H7 (cell line): ENCODE data around the gene EHBP1. TPM values are rescaled to one million over a fixed set of nuclear protein-coding genes. Genes with fewer than 3 reads are reported as not detected.

ENCODE experiments used
- DNase-seq: peaks from one replicate; pipeline ENCODE4 v3.0.0; 2012
- H3K27me3 ChIP-seq: 2 replicates; pipeline ENCODE4 v1.6.0; 2011; ENCODE audit warnings: mild to moderate bottlenecking, low read length; ENCODE audit not compliant: control insufficient read depth, insufficient read depth
- H3K36me3 ChIP-seq: replicated peaks from 2 replicates; pipeline ENCODE4 v1.5.1; 2011; ENCODE audit warnings: low read length; ENCODE audit not compliant: control insufficient read depth, insufficient read depth
- H3K4me3 ChIP-seq: 2 replicates; pipeline ENCODE4 v1.5.1; 2011; ENCODE audit warnings: low read depth, mild to moderate bottlenecking, control low read depth, low read length, moderate library complexity; ENCODE audit not compliant: insufficient read depth
- total RNA-seq: library from RNA; depleted of rRNA; stranded (reverse); fragments of >200 nt; shearing (Covaris generic); gene quantifications from 2 replicates; pipeline ENCODE4 v1.2.3, GENCODE V29; 2014

Gene EHBP1
- total RNA-seq, 1 experiment from 2014 or later, result 13.0 TPM

- DNase-seq, result no peak
- no peaks in the 10 kb centered on the region for H3K27me3 ChIP-seq
- peaks cover 2% of the 10 kb centered on the region for H3K36me3 ChIP-seq
- no peak overlapping the region for H3K4me3 ChIP-seq
Measured at GRCh38 chr2:62870966-62871365, 165.5 kb downstream of the EHBP1 start.

- peaks cover 2% of the 10 kb centered on the region for H3K36me3 ChIP-seq
Measured at GRCh38 chr2:62871506-62871905, 166.0 kb downstream of the EHBP1 start.

GRCh38 chr2:62873603-62874002 lies 168.1 kb downstream of the EHBP1 start:
- no peak for DNase-seq
- Histone ChIP-seq H3K36me3 (peaks cover 3% of the 10 kb centered on the region), H3K4me3 (no peak overlapping the region), H3K27me3 (no peaks in the 10 kb centered on the region)

More at GRCh38 chr2:62871506-62871905, 166.0 kb downstream of the EHBP1 start:
- Histone ChIP-seq H3K27me3 (no peaks in the 10 kb centered on the region), H3K4me3 (no peak overlapping the region)
- DNase-seq, result no peak

- DNase-seq, result no peak
- Histone ChIP-seq H3K27me3 (no peaks in the 10 kb centered on the region), H3K36me3 (peaks cover 3% of the 10 kb centered on the region), H3K4me3 (no peak overlapping the region)
Measured at GRCh38 chr2:62874881-62875383, 169.4 kb downstream of the EHBP1 start.

GRCh38 chr2:62881162-62881795 lies 175.8 kb downstream of the EHBP1 start:
- H3K27me3 ChIP-seq, result no peaks in the 10 kb centered on the region
- H3K4me3 ChIP-seq, result no peak overlapping the region
- DNase-seq, result no peak
- peaks cover 1% of the 10 kb centered on the region for H3K36me3 ChIP-seq

DNA sequence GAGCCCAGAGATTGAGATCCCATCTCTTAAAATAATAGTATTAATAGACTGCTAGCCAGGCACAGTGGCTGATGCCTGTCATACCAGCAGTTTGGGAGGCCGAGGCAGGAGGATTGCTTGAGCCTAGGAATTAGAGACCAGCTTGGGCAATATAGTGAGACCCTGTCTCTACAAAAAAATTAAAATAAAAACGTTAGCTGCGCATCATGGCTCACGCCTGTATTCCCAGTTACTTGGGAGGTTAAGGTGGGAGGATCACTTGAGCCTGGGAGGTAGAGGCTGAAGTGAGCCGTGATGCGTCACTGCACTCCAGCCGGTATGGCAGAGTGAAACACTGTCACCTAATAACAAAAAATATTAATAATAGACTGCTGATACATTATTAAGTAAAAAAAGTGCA lies 178.1 kb downstream of the EHBP1 start:
- Histone ChIP-seq H3K4me3 (no peak overlapping the region), H3K36me3 (no peaks in the 10 kb centered on the region), H3K27me3 (no peaks in the 10 kb centered on the region)
- no peak for DNase-seq

- H3K27me3 ChIP-seq, result no peaks in the 10 kb centered on the region
- no peak for DNase-seq
- H3K36me3 ChIP-seq, result no peaks in the 10 kb centered on the region
- no peak overlapping the region for H3K4me3 ChIP-seq
Measured at GRCh38 chr2:62884086-62884485, 178.6 kb downstream of the EHBP1 start.

DNA sequence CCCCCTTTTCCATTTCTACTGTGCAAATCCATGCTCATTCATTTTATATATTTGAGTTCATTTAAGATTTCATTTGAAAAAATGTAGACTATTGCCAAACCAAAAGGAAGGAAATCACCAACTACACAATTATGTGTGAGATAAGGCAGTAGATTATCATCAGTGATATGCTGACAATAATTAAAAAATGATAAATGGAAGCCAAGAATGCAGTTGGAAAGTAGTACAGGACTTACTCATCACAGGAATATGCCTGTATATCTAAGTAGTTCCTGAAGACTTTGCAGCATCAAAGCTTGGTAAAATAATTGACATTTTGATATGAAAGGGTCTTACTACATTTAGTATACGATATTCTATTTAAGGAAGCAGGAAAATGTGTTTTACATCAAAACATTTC lies 179.0 kb downstream of the EHBP1 start:
- Histone ChIP-seq H3K36me3 (no peaks in the 10 kb centered on the region), H3K4me3 (no peak overlapping the region), H3K27me3 (no peaks in the 10 kb centered on the region)
- no peak for DNase-seq

- H3K36me3 ChIP-seq, result no peaks in the 10 kb centered on the region
- no peak overlapping the region for H3K4me3 ChIP-seq
- DNase-seq, result no peak
- H3K27me3 ChIP-seq, result no peaks in the 10 kb centered on the region
Measured at GRCh38 chr2:62894966-62895631, 189.6 kb downstream of the EHBP1 start.

GRCh38 chr2:62895632-62896009 lies 190.1 kb downstream of the EHBP1 start:
- Histone ChIP-seq H3K36me3 (no peaks in the 10 kb centered on the region), H3K27me3 (no peaks in the 10 kb centered on the region), H3K4me3 (no peak overlapping the region)
- DNase-seq, result no peak

GRCh38 chr2:62897187-62897827 lies 191.8 kb downstream of the EHBP1 start:
- no peak overlapping the region for H3K4me3 ChIP-seq
- no peaks in the 10 kb centered on the region for H3K36me3 ChIP-seq
- no peaks in the 10 kb centered on the region for H3K27me3 ChIP-seq
- DNase-seq, result no peak

- H3K36me3 ChIP-seq, result no peaks in the 10 kb centered on the region
- no peak overlapping the region for H3K4me3 ChIP-seq
- H3K27me3 ChIP-seq, result no peaks in the 10 kb centered on the region
- no peak for DNase-seq
Measured at GRCh38 chr2:62904344-62904743, 198.8 kb downstream of the EHBP1 start.

GRCh38 chr2:62908145-62908544 lies 202.6 kb downstream of the EHBP1 start:
- Histone ChIP-seq H3K4me3 (no peak overlapping the region), H3K27me3 (no peaks in the 10 kb centered on the region), H3K36me3 (no peaks in the 10 kb centered on the region)
- no peak for DNase-seq

DNA sequence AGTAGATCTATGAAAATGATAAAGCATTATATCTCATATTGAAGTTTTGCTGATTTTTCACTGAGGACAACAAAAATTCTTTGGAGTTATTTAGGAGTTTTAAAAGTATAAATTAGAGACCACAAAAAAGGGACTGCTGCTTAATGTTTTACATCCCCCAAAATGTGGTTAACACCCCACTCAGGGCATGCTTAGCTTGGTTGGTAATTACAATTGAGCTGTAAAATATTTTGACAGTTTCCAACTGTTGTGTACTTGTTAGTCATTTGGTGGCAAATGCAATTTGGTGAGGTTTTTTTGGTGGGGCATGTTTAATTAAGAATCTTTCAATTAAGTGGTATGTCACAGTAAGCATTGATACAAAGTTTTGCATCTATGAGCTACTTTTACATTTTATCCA lies 207.8 kb downstream of the EHBP1 start:
- no peaks in the 10 kb centered on the region for H3K36me3 ChIP-seq
- no peak for DNase-seq
- H3K27me3 ChIP-seq, result no peaks in the 10 kb centered on the region
- H3K4me3 ChIP-seq, result no peak overlapping the region

- no peak overlapping the region for H3K4me3 ChIP-seq
- no peaks in the 10 kb centered on the region for H3K27me3 ChIP-seq
- H3K36me3 ChIP-seq, result peaks cover 2% of the 10 kb centered on the region
- DNase-seq, result no peak
Measured at GRCh38 chr2:62919041-62919440, 213.5 kb downstream of the EHBP1 start.
